ENCODE results near the gene LCE7A.

DNA sequence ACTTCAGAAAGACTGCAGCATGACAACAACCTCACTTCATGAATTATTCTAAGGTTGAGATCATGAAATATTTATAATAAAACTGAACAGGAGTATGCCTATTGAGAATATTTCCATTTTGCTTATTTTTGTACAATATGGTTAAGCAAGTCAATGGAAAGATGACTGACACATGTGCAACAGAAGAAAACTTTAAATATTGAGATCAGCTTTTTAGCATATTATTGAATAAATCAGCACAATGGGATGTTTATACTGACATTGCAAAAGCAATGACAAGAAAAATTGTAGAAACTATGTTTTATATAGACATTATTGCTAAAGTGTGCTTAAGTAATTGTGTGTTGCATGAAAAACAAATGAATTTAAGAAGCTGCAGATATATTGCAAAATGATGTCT is 4.6 kb downstream of the LCE7A start:
- TF ChIP-seq, protein P1, sequence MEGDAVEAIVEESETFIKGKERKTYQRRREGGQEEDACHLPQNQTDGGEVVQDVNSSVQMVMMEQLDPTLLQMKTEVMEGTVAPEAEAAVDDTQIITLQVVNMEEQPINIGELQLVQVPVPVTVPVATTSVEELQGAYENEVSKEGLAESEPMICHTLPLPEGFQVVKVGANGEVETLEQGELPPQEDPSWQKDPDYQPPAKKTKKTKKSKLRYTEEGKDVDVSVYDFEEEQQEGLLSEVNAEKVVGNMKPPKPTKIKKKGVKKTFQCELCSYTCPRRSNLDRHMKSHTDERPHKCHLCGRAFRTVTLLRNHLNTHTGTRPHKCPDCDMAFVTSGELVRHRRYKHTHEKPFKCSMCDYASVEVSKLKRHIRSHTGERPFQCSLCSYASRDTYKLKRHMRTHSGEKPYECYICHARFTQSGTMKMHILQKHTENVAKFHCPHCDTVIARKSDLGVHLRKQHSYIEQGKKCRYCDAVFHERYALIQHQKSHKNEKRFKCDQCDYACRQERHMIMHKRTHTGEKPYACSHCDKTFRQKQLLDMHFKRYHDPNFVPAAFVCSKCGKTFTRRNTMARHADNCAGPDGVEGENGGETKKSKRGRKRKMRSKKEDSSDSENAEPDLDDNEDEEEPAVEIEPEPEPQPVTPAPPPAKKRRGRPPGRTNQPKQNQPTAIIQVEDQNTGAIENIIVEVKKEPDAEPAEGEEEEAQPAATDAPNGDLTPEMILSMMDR (IDR thresholded peaks at IDR 0.05): no peak
- no peak for TF ChIP-seq EP300 (IDR thresholded peaks at IDR 0.05)
- TF ChIP-seq POLR2A (IDR thresholded peaks at IDR 0.05): no peak
